ENCODE data around the gene CRB3. TPM values are rescaled to one million over a fixed set of nuclear protein-coding genes. Genes with fewer than 3 reads are reported as not detected.

Gene CRB3
- total RNA-seq, 1 donor: 0.27 TPM

DNA sequence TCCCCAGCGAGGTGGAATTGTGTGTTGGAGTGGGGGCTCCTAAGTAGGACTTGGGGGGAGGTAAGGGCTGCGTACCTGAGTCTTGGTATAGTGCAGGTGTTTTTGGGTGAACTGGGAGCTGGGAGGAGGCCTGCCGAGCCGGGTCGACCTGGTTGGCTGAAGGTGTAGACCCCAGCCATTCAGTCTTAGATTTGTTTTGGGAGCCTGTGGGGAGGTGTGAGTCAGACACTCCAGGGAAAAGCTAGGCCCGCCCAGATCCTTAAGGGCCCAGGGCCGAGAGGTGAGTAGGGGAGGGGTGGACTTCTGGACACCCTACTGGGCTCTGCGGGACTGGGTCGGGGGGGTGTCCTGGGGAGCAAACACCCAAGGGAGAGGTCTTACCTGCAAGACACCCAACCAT is 935 bp downstream of the CRB3 start:
- no peak for DNase-seq (ENCODE audit: low read depth in 2 of 3, low spot score in 2 of 3)

DNA sequence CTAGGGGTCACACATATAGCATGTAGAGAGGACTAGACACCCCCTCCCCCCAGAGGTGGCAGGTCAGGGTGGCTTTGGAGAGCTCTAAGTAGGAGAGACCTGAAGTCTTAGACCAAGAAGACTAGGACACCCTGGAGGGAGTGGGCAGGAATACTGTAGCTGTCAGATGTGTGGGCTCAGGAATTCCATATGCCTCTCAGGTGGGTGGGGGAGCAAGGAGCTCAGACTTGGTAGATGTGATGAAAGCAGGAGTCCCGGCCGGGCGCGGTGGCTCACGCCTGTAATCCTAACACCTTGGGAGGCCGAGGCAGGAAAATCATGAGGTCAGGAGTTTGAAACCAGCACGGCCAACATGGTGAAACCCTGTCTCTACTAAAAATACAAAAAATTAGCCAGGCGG is 1.6 kb downstream of the CRB3 start:
- DNase-seq (ENCODE audit: low read depth in 2 of 3, low spot score in 2 of 3): no peak

- no peak for DNase-seq (ENCODE audit: low read depth in 2 of 3, low spot score in 2 of 3)
Measured at GRCh38 chr19:6466526-6467248, 2.6 kb downstream of the CRB3 start.

GRCh38 chr19:6467384-6467783 is 3.3 kb downstream of the CRB3 start:
- DNase-seq (ENCODE audit: low read depth in 2 of 3, low spot score in 2 of 3): no peak

- DNase-seq (ENCODE audit: low read depth in 2 of 3, low spot score in 2 of 3): no peak
Measured at GRCh38 chr19:6470173-6470572, 6.1 kb downstream of the CRB3 start.

GRCh38 chr19:6471076-6471475 is 7.0 kb downstream of the CRB3 start:
- no peak for DNase-seq (ENCODE audit: low read depth in 2 of 3, low spot score in 2 of 3)

GRCh38 chr19:6472713-6473112 is 8.6 kb downstream of the CRB3 start:
- DNase-seq (ENCODE audit: low read depth in 2 of 3, low spot score in 2 of 3): no peak

GRCh38 chr19:6473647-6474046 is 9.6 kb downstream of the CRB3 start:
- DNase-seq (ENCODE audit: low read depth in 2 of 3, low spot score in 2 of 3): no peak

DNA sequence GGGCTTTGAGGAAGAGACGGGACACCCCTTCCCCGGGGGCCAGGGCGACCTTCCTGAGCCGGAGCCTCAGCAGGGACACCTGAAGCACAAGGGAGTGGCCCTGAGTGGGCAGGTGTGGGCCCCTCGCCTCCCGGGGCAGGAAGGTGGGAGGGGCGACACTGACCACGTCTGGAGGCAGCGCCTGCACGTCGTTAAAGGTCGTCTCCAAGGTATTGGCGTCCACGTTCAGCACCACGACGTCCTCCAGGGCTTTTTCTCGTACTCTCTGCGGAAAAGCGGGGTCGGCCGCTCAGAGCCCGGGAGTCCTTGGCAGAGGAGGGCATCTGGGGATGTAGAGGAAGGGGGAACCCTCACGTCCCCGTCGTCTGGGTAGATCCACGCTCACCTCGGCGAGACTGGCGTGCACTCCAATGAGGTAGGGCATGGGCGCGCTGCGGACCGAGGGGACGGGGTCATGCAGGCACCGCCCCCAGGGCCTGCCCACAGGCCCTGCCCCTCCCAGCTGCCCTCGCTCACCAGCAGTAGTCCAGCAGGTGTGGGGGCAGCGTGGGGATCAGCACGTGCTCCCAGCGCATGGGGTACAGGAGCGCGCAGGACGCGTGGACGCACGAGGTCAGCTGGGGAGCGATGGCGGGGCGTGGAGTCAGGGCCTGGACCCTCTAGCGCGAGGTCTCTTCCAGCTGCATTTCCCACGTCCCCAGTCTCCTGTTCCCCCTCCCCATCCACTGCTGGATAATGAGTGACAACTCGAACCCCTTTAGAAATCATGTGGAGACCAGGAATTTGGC is 11.4 kb downstream of the CRB3 start:
- no peak for DNase-seq (ENCODE audit: low read depth in 2 of 3, low spot score in 2 of 3)

DNA sequence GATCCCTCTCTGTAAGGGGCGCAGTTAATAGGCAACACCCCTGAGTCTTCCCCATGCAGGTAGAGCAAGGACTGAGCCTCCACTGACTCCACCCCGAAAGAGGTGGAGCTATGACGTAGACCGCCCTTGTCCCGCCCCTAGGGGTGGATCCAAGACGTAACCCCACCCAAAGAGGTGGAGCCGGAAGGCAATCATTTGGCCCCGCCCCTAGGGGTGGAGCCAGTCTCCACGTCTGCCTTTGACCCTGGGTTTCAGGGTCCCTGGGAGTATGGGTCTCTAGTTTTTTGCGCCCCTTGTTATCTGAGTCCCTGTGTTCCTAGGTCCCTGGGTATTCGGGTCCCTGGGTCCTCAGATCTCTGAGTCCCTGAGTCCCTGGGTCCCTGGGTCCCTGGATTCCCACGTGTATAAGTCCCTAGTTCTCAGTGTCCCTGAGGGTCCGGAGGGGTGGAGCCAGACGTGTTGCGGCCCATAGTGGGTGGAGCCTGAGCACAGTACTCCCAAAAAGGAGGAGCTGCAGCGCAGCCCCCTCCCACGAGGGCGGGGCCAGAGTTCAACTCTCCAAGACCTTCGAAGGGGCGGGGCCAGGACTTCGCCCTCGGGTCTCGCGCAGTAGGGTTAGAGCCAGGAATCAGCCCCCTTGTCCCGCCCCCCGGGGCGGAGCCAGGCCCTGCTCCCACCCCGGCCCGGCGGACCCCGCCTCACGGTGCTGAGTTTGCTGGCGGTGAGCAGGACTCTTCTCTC is 12.3 kb downstream of the CRB3 start:
- peak; percentile 38 to 51 (median 50) for DNase-seq (ENCODE audit: low read depth in 2 of 3, low spot score in 2 of 3)

GRCh38 chr19:6476896-6477431 is 12.9 kb downstream of the CRB3 start:
- DNase-seq (ENCODE audit: low read depth in 2 of 3, low spot score in 2 of 3): no peak

- no peak for DNase-seq (ENCODE audit: low read depth in 2 of 3, low spot score in 2 of 3)
Measured at GRCh38 chr19:6478815-6479214, 14.7 kb downstream of the CRB3 start.

DNA sequence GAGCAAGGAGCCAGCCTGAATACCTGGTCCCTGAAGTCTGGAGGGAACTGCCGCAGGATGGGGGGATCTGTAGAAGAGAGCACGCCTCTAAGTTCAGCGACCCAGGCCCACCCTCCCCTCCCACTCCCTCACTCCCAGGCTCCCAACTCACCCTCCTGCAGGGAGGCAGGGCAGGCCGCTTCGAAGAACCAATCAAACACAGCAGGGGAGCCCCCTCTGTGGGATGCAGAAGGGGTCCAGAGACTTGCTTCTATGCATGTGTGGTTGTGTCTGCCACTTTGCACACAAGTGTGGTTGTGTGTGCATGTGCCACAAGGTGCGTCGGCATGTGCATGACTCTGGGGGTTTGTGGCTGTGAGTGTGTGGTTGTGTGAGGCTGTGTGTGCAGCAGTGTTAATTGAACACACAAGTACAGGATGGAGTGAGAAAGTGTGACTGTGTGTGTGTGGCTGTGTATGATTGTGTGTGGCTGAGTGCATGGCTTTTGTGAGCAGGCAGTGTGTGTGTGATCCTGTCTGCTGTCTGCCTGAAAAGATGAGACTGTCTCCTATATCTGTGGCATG is 15.8 kb downstream of the CRB3 start:
- no peak for DNase-seq (ENCODE audit: low read depth in 2 of 3, low spot score in 2 of 3)

DNA sequence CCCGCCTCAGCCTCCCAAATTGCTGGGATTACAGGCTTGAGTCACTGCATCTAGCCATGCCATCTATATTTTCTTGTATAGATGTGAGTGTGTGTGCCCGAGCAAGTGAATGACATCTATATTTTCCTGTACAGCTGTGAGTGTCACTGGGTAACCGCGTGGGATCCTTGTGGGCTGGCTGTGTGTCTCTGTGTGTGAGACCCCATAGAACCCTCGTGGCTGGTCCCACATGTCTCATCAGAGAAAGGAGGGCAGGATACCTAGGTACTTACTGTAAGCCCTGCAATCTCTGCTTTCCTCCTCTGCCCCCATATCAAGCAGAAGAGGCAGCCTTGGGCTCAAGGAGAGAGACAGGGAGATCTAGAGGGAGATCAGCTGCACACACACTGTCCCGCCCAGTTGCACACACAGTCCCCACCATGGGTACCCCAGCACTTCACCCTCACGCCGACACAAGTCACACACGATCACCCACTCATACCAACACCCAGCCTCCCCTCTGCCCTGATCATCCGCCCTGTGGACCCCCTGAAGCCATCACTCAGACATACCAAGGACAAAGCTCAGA is 16.9 kb downstream of the CRB3 start:
- DNase-seq (ENCODE audit: low read depth in 2 of 3, low spot score in 2 of 3): no peak

- DNase-seq (ENCODE audit: low read depth in 2 of 3, low spot score in 2 of 3): peak; percentile 35 to 83 (median 68)
Measured at GRCh38 chr19:6481541-6482342, 17.7 kb downstream of the CRB3 start, which contains the start of gene DENND1C. TSS of gene DENND1C (minus strand) at chr19:6481787. CDS start at chr19:6481695, 92 bp downstream.

DNA sequence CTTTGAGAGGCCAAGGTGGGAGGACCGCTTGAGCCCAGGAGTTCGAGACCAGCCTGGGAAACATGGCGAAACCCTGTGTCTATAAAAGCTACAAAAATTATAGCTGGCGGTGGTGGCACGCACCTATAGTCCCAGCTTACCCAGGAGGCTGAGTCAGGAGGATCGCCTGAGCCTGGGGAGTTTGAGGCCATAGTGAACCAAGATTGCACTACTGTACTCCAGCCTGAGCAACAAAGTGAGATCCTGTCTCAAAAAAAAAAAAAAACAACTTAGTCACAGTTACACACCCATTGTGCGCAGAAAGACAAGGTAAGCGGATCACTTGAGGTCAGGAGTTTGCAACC is 18.2 kb downstream of the CRB3 start:
- no peak for DNase-seq (ENCODE audit: low read depth in 2 of 3, low spot score in 2 of 3)

DNA sequence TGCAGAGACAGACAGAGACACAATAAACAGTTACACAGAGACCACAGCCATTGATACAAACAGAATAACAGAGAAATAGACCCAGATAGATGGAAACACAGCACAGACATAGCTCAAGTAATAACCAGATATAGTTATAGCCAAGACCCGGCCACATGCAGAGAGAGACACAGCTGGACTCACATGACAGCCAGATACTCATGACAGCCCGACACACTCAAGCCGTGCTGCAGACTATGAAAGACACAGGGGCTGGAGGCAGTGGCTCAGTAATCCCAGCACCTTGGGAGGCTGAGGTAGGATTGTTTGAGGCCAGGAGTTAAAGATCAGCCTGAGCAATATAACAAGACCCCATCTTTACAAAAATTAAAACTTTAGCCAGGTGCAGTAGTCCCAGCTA is 19.2 kb downstream of the CRB3 start:
- no peak for DNase-seq (ENCODE audit: low read depth in 2 of 3, low spot score in 2 of 3)

- DNase-seq (ENCODE audit: low read depth in 2 of 3, low spot score in 2 of 3): no peak
Measured at GRCh38 chr19:6484230-6484629, 20.2 kb downstream of the CRB3 start.

- DNase-seq (ENCODE audit: low read depth in 2 of 3, low spot score in 2 of 3): no peak
Measured at GRCh38 chr19:6484831-6485230, 20.8 kb downstream of the CRB3 start.

Data from hematopoietic multipotent progenitor cell (in vitro differentiated cells).